ENCODE results near the gene LRP1B.

- TF ChIP-seq POLR2A (IDR thresholded peaks at IDR 0.05): no peak
- TF ChIP-seq, protein P1, sequence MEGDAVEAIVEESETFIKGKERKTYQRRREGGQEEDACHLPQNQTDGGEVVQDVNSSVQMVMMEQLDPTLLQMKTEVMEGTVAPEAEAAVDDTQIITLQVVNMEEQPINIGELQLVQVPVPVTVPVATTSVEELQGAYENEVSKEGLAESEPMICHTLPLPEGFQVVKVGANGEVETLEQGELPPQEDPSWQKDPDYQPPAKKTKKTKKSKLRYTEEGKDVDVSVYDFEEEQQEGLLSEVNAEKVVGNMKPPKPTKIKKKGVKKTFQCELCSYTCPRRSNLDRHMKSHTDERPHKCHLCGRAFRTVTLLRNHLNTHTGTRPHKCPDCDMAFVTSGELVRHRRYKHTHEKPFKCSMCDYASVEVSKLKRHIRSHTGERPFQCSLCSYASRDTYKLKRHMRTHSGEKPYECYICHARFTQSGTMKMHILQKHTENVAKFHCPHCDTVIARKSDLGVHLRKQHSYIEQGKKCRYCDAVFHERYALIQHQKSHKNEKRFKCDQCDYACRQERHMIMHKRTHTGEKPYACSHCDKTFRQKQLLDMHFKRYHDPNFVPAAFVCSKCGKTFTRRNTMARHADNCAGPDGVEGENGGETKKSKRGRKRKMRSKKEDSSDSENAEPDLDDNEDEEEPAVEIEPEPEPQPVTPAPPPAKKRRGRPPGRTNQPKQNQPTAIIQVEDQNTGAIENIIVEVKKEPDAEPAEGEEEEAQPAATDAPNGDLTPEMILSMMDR (IDR thresholded peaks at IDR 0.05): no peak
These were observed 636.9 kb downstream of the LRP1B start for GRCh38 chr2:141493936-141494335.

All from Peyer's patch (tissue), 4 donors.